Astrocyte (in vitro differentiated cells and primary cell): Measurements from ENCODE around the gene RAB35.

Experiments
- EZH2 ChIP-seq: IDR thresholded peaks from 2 replicates; pipeline ENCODE4 v1.6.1; 2012; ENCODE audit warnings: mild to moderate bottlenecking, low read length, inconsistent platforms; ENCODE audit not compliant: insufficient read depth
- TF ChIP-seq, protein P1 (sequence below): IDR thresholded peaks from 2 replicates; pipeline ENCODE4 v1.5.1; 2011; ENCODE audit warnings: low read depth, mild to moderate bottlenecking, inconsistent platforms, low read length, moderate library complexity; ENCODE audit not compliant: insufficient read depth

DNA sequence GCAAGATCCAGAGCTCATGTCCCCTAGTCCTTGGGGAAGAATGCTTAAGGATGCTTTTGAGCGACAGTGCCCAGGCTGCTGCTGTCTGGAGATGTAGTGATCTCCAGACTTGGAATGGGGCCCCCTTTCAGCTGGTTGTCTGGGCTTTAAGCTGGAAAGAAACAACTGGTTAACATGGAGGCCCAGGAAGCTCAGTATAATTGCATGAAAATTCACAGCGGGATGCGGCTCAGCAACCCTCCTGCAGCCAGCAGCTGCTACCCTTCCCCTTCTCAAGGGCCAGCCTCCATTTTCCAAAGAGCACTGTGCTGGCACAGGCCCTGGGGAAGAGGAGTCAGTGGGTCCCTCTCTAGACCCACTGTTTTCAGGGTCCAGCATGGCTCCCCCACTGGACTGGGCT lies 26.3 kb downstream of the RAB35 start:
- TF ChIP-seq EZH2 = no peak
- TF ChIP-seq, protein P1, sequence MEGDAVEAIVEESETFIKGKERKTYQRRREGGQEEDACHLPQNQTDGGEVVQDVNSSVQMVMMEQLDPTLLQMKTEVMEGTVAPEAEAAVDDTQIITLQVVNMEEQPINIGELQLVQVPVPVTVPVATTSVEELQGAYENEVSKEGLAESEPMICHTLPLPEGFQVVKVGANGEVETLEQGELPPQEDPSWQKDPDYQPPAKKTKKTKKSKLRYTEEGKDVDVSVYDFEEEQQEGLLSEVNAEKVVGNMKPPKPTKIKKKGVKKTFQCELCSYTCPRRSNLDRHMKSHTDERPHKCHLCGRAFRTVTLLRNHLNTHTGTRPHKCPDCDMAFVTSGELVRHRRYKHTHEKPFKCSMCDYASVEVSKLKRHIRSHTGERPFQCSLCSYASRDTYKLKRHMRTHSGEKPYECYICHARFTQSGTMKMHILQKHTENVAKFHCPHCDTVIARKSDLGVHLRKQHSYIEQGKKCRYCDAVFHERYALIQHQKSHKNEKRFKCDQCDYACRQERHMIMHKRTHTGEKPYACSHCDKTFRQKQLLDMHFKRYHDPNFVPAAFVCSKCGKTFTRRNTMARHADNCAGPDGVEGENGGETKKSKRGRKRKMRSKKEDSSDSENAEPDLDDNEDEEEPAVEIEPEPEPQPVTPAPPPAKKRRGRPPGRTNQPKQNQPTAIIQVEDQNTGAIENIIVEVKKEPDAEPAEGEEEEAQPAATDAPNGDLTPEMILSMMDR = no peak
